Limb (tissue), 2 donors: ENCODE results near the gene MAP3K5.
"Not testable (repeated sequence)": the region's sequence is repeated elsewhere in the genome, so short reads cannot be mapped to it uniquely, and the experiment has no call there.

ENCODE experiments used
- DNase-seq, 2 donors: peaks; one replicate each; pipeline ENCODE4 v3.0.0-alpha.2; 2016; ENCODE audit errors: extremely low spot score in 2 of 2

Gene MAP3K5

GRCh38 chr6:136611746-136612145, 180.5 kb downstream of the MAP3K5 start:
- no peak for DNase-seq

GRCh38 chr6:136611133-136611532, 181.1 kb downstream of the MAP3K5 start:
- DNase-seq = no peak

- no peak for DNase-seq
These were observed 182.2 kb downstream of the MAP3K5 start for GRCh38 chr6:136609873-136610706.

GRCh38 chr6:136608991-136609390, 183.3 kb downstream of the MAP3K5 start:
- no peak for DNase-seq

- DNase-seq = peak in 1 of 2 donors; percentile 72
These were observed 184.1 kb downstream of the MAP3K5 start for GRCh38 chr6:136607932-136608772.

- DNase-seq = no peak
These were observed 184.9 kb downstream of the MAP3K5 start for GRCh38 chr6:136607204-136607931.

- no peak for DNase-seq
These were observed 187.3 kb downstream of the MAP3K5 start for GRCh38 chr6:136604928-136605510.

GRCh38 chr6:136604328-136604825, 187.9 kb downstream of the MAP3K5 start:
- DNase-seq = no peak

GRCh38 chr6:136600818-136601217, 191.5 kb downstream of the MAP3K5 start:
- DNase-seq = no peak

- DNase-seq = peak in 1 of 2 donors; percentile 61
These were observed 192.8 kb downstream of the MAP3K5 start for GRCh38 chr6:136599329-136600011.

GRCh38 chr6:136598048-136598447, 194.2 kb downstream of the MAP3K5 start:
- DNase-seq = no peak

- no peak for DNase-seq
These were observed 197.6 kb downstream of the MAP3K5 start for GRCh38 chr6:136594671-136595070.

GRCh38 chr6:136593748-136594490, 198.4 kb downstream of the MAP3K5 start:
- DNase-seq = no peak

GRCh38 chr6:136592930-136593673, 199.2 kb downstream of the MAP3K5 start:
- no peak for DNase-seq

GRCh38 chr6:136591617-136592016, 200.7 kb downstream of the MAP3K5 start:
- DNase-seq = no peak

GRCh38 chr6:136590846-136591245, 201.4 kb downstream of the MAP3K5 start:
- not testable (repeated sequence) for DNase-seq

- DNase-seq = no peak
These were observed 204.8 kb downstream of the MAP3K5 start for GRCh38 chr6:136587527-136587926.

- no peak for DNase-seq
These were observed 206.0 kb downstream of the MAP3K5 start for GRCh38 chr6:136586295-136586694.

GRCh38 chr6:136585523-136585922, 206.8 kb downstream of the MAP3K5 start:
- not testable (repeated sequence) for DNase-seq
